Neural cell (in vitro differentiated cells): ENCODE measurements around the gene SUMF1. TPM values are rescaled to one million over a fixed set of nuclear protein-coding genes. Genes with fewer than 3 reads are reported as not detected.

ENCODE experiments used
- H2AFZ ChIP-seq: fragments of 200-600, 300-800 bp; sonication (generic), shearing (Covaris generic); 2 replicates; pipeline ENCODE4 v1.6.0; 2014; ENCODE audit warnings: low read depth, mild to moderate bottlenecking, antibody characterized with exemption, low read length, moderate library complexity
- H3F3A ChIP-seq: fragments of 200-600 bp; shearing (Covaris generic); 2 replicates; pipeline ENCODE4 v1.6.1; 2016; ENCODE audit warnings: mild to moderate bottlenecking, moderate library complexity, mixed read lengths, antibody characterized with exemption, low read length; ENCODE audit not compliant: insufficient read depth, poor library complexity, severe bottlenecking
- H3K27ac ChIP-seq: fragments of 200-600, 300-800 bp; sonication (generic), shearing (Covaris generic); 2 replicates; pipeline ENCODE4 v1.5.1; 2014; ENCODE audit warnings: mild to moderate bottlenecking, low read length, moderate library complexity
- H3K27me3 ChIP-seq: fragments of 300-800, 200-600 bp; sonication (generic), shearing (Covaris generic); 2 replicates; pipeline ENCODE4 v1.6.0; 2014; ENCODE audit warnings: mild to moderate bottlenecking, low read depth, low read length, moderate library complexity; ENCODE audit not compliant: insufficient read depth
- H3K36me3 ChIP-seq: fragments of 300-800, 200-600 bp; sonication (generic), shearing (Covaris generic); 2 replicates; pipeline ENCODE4 v1.5.1; 2014; ENCODE audit warnings: mild to moderate bottlenecking, antibody characterized with exemption, low read length, moderate library complexity; ENCODE audit not compliant: insufficient read depth
- H3K4me2 ChIP-seq: fragments of 300-800, 200-600 bp; sonication (generic), shearing (Covaris generic); 2 replicates; pipeline ENCODE4 v1.6.0; 2014; ENCODE audit warnings: mild to moderate bottlenecking, low read length
- H3K4me3 ChIP-seq: fragments of 300-800, 200-600 bp; sonication (generic), shearing (Covaris generic); 2 replicates; pipeline ENCODE4 v1.5.1; 2014; ENCODE audit warnings: mild to moderate bottlenecking, low read length, moderate library complexity
- H3K79me2 ChIP-seq: fragments of 200-600 bp; shearing (Covaris generic); replicated peaks from 2 replicates; pipeline ENCODE4 v1.6.0; 2014; ENCODE audit warnings: mild to moderate bottlenecking, low read length, moderate library complexity; ENCODE audit not compliant: insufficient read depth
- H3K9ac ChIP-seq: fragments of 300-800, 200-600 bp; sonication (generic), shearing (Covaris generic); 2 replicates; pipeline ENCODE4 v1.6.1; 2016; ENCODE audit warnings: mild to moderate bottlenecking, low read length, mixed read lengths
- H3K9me2 ChIP-seq: fragments of 200-600 bp; shearing (Covaris generic); 2 replicates; pipeline ENCODE4 v1.6.1; 2016; ENCODE audit warnings: mild to moderate bottlenecking, low read length, mixed read lengths; ENCODE audit not compliant: insufficient read depth
- H3K9me3 ChIP-seq: fragments of 200-600, 300-800 bp; sonication (generic), shearing (Covaris generic); 2 replicates; pipeline ENCODE4 v1.6.1; 2016; ENCODE audit warnings: mild to moderate bottlenecking, mixed run types, low read length, moderate library complexity, mixed read lengths
- H4K20me1 ChIP-seq: fragments of 200-600 bp; shearing (Covaris generic); 2 replicates; pipeline ENCODE4 v1.6.1; 2016; ENCODE audit warnings: mild to moderate bottlenecking, mixed run types; ENCODE audit not compliant: insufficient read depth
- EP300 ChIP-seq: fragments of 450-650 bp; conservative IDR thresholded peaks from 2 replicates; pipeline ENCODE4 v1.6.1; 2014; ENCODE audit warnings: antibody characterized with exemption, mild to moderate bottlenecking, moderate library complexity; ENCODE audit not compliant: poor library complexity, severe bottlenecking
- EZH2 ChIP-seq: fragments of 200-600, 300-800 bp; shearing (Covaris generic), sonication (generic); IDR thresholded peaks from 2 replicates; pipeline ENCODE4 v1.6.1; 2014; ENCODE audit warnings: antibody characterized with exemption, low read length, borderline replicate concordance, mild to moderate bottlenecking; ENCODE audit not compliant: insufficient read depth, poor library complexity, severe bottlenecking
- MXI1 ChIP-seq: fragments of 450-650 bp; conservative IDR thresholded peaks from 2 replicates; pipeline ENCODE4 v1.6.1; 2014; ENCODE audit warnings: antibody characterized with exemption, mild to moderate bottlenecking; ENCODE audit not compliant: poor library complexity, severe bottlenecking
- POLR2AphosphoS5 ChIP-seq: IDR thresholded peaks from 2 replicates; pipeline ENCODE4 v1.6.1; 2012
- RAD21 ChIP-seq: fragments of 450-650 bp; conservative IDR thresholded peaks from 2 replicates; pipeline ENCODE4 v1.6.1; 2014; ENCODE audit warnings: antibody characterized with exemption, mild to moderate bottlenecking, moderate library complexity
- SMC3 ChIP-seq: fragments of 450-650 bp; conservative IDR thresholded peaks from 2 replicates; pipeline ENCODE4 v1.6.1; 2014; ENCODE audit warnings: antibody characterized with exemption, mild to moderate bottlenecking, moderate library complexity; ENCODE audit not compliant: poor library complexity
- TAF1 ChIP-seq: IDR thresholded peaks from 2 replicates; pipeline ENCODE4 v1.6.1; 2012; ENCODE audit warnings: low read depth
- polyA plus RNA-seq: library from polyadenylated mRNA; depleted of rRNA; stranded (reverse); fragments of >200 nt; gene quantifications from 2 replicates; pipeline ENCODE4 v1.2.3, GENCODE V29; 2014
- TF ChIP-seq, protein P1 (sequence below): fragments of 450-650 bp; IDR thresholded peaks from 2 replicates; pipeline ENCODE4 v1.5.1; 2014; ENCODE audit warnings: antibody characterized with exemption, mild to moderate bottlenecking, moderate library complexity; ENCODE audit not compliant: poor library complexity, severe bottlenecking
- TF ChIP-seq, protein P2 (sequence below): IDR thresholded peaks from 2 replicates; pipeline ENCODE4 v1.6.1; 2012; ENCODE audit warnings: borderline replicate concordance

Gene SUMF1
- polyA plus RNA-seq, 1 donor from 2014 or later = 3.6 TPM

DNA sequence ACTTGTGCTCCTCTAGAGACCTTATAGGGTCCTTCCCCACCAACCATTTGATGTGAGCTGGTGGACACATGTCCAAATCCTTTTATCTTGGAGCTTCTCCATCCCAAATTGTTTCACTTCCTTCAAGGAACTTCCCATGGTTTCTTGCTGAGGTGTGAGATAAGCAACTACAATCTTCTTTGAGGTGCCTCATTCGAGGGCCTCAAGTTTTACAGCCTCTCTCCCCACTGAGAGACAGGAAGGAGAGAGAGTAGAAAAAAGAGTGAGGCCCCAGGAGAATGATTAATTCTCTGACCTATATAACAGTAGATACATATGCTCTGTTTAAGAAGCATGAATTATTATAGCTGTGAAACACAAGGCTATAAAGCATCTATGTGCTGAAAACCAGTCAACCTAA is 70.5 kb downstream of the SUMF1 start:
- H3K4me2 ChIP-seq = no peak overlapping the region
- no peak overlapping the region for H3K4me3 ChIP-seq
- H3K9ac ChIP-seq = no peak overlapping the region
- no peaks in the 10 kb centered on the region for H3K9me2 ChIP-seq
- no peaks in the 10 kb centered on the region for H3K36me3 ChIP-seq
- no peaks in the 10 kb centered on the region for H3K9me3 ChIP-seq
- no peaks in the 10 kb centered on the region for H3K27me3 ChIP-seq
- no peak for TF ChIP-seq MXI1
- TF ChIP-seq EP300 = no peak
- TF ChIP-seq, protein P1, sequence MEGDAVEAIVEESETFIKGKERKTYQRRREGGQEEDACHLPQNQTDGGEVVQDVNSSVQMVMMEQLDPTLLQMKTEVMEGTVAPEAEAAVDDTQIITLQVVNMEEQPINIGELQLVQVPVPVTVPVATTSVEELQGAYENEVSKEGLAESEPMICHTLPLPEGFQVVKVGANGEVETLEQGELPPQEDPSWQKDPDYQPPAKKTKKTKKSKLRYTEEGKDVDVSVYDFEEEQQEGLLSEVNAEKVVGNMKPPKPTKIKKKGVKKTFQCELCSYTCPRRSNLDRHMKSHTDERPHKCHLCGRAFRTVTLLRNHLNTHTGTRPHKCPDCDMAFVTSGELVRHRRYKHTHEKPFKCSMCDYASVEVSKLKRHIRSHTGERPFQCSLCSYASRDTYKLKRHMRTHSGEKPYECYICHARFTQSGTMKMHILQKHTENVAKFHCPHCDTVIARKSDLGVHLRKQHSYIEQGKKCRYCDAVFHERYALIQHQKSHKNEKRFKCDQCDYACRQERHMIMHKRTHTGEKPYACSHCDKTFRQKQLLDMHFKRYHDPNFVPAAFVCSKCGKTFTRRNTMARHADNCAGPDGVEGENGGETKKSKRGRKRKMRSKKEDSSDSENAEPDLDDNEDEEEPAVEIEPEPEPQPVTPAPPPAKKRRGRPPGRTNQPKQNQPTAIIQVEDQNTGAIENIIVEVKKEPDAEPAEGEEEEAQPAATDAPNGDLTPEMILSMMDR = no peak
- TF ChIP-seq EZH2 = no peak
- TF ChIP-seq SMC3 = no peak
- TF ChIP-seq, protein P2, sequence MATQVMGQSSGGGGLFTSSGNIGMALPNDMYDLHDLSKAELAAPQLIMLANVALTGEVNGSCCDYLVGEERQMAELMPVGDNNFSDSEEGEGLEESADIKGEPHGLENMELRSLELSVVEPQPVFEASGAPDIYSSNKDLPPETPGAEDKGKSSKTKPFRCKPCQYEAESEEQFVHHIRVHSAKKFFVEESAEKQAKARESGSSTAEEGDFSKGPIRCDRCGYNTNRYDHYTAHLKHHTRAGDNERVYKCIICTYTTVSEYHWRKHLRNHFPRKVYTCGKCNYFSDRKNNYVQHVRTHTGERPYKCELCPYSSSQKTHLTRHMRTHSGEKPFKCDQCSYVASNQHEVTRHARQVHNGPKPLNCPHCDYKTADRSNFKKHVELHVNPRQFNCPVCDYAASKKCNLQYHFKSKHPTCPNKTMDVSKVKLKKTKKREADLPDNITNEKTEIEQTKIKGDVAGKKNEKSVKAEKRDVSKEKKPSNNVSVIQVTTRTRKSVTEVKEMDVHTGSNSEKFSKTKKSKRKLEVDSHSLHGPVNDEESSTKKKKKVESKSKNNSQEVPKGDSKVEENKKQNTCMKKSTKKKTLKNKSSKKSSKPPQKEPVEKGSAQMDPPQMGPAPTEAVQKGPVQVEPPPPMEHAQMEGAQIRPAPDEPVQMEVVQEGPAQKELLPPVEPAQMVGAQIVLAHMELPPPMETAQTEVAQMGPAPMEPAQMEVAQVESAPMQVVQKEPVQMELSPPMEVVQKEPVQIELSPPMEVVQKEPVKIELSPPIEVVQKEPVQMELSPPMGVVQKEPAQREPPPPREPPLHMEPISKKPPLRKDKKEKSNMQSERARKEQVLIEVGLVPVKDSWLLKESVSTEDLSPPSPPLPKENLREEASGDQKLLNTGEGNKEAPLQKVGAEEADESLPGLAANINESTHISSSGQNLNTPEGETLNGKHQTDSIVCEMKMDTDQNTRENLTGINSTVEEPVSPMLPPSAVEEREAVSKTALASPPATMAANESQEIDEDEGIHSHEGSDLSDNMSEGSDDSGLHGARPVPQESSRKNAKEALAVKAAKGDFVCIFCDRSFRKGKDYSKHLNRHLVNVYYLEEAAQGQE = no peak
- TF ChIP-seq RAD21 = no peak
- TF ChIP-seq POLR2AphosphoS5 = no peak
- TF ChIP-seq TAF1 = no peak
- H4K20me1 ChIP-seq = no peaks in the 10 kb centered on the region
- no peaks in the 10 kb centered on the region for H3F3A ChIP-seq
- no peaks in the 10 kb centered on the region for H3K79me2 ChIP-seq
- no peak overlapping the region for H2AFZ ChIP-seq
- no peak overlapping the region for H3K27ac ChIP-seq

DNA sequence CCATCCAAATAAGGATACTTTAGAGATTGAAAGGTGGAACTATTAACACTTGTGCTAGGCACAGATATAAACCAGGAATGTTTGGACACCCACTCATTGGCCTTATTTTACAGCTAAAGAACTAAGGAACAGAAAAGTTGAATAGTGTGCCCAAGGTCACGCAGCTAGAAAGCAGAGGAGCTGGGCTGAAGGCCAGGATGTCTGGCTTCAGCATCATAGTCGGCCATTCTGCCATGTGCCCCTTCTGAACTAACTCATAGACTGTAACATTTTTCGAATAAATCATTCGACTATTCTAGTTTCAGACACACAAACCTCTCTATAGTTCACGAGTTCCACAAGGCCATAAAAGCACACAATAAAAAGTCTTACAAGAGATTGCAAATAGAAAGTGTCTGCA is 71.1 kb downstream of the SUMF1 start:
- no peaks in the 10 kb centered on the region for H3K36me3 ChIP-seq
- no peak overlapping the region for H2AFZ ChIP-seq
- no peaks in the 10 kb centered on the region for H3K9me3 ChIP-seq
- H3K9ac ChIP-seq = no peak overlapping the region
- no peaks in the 10 kb centered on the region for H3K9me2 ChIP-seq
- no peak for TF ChIP-seq SMC3
- TF ChIP-seq, protein P1 = no peak
- no peak for TF ChIP-seq RAD21
- TF ChIP-seq TAF1 = no peak
- no peak for TF ChIP-seq EZH2
- TF ChIP-seq POLR2AphosphoS5 = no peak
- no peak for TF ChIP-seq EP300
- TF ChIP-seq, protein P2 = no peak
- TF ChIP-seq MXI1 = no peak
- no peaks in the 10 kb centered on the region for H3K27me3 ChIP-seq
- no peaks in the 10 kb centered on the region for H3F3A ChIP-seq
- no peak overlapping the region for H3K27ac ChIP-seq
- H3K4me3 ChIP-seq = no peak overlapping the region
- H3K4me2 ChIP-seq = no peak overlapping the region
- no peaks in the 10 kb centered on the region for H3K79me2 ChIP-seq
- H4K20me1 ChIP-seq = no peaks in the 10 kb centered on the region
